ENCODE results near the gene ENOX1. TPM values are rescaled to one million over a fixed set of nuclear protein-coding genes. Genes with fewer than 3 reads are reported as not detected.

The ENOX1 gene
- polyA plus RNA-seq, 1 donor (not counting 4 experiments of a cell fraction or from before 2014, with no cell fraction given): 1.1 TPM

DNA sequence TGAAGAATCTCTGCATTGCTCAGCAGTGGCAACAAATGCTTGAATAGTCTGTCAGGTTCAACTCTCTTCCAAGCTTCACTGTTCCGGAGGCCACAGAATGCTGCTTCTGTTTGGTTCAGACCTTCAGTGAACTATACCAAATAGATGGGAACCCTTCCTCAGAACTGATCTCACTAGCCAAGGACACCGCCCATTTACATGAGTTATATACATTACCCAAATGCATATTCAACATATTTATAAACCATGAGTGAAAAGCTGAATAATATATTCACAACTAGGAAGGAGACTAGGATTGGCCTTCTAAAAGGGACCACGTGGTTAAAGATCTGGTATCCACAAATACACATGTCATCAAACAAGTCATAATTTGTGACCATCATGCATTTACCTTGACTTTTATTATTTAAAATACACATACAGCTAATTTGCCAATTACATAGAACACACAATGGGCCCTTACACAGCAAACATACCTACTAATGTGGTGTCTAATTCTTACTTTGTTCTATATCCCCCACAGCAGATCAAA lies 49.3 kb downstream of the ENOX1 start:
- Histone ChIP-seq H3K9ac (ENCODE audit: control insufficient read depth, extremely low read depth, insufficient read depth, low read length) (no peak overlapping the region), H3K4me1 (ENCODE audit: control insufficient read depth, extremely low read depth, insufficient read depth, low read length) (no peaks in the 10 kb centered on the region), H3K4me2 (ENCODE audit: control insufficient read depth, extremely low read depth, insufficient read depth, low read depth, low read length) (no peak overlapping the region), H3K4me3 (ENCODE audit: control insufficient read depth in 2 of 3, extremely low read depth in 1 of 3, insufficient read depth in 2 of 3, low read depth in 1 of 3, low read length in 3 of 3) (no peak overlapping the region), H2AFZ (ENCODE audit: control insufficient read depth, low read length) (no peak overlapping the region), H3K27me3 (ENCODE audit: control insufficient read depth, extremely low read depth, insufficient read depth, low read length) (no peaks in the 10 kb centered on the region), H3K9me3 (ENCODE audit: control insufficient read depth, low read depth, low read length) (no peaks in the 10 kb centered on the region), H3K36me3 (ENCODE audit: control insufficient read depth in 2 of 2, extremely low read depth in 1 of 2, insufficient read depth in 2 of 2, low read length in 2 of 2) (no peaks in the 10 kb centered on the region), H3K9me1 (ENCODE audit: control insufficient read depth, extremely low read depth, insufficient read depth, low read length) (no peaks in the 10 kb centered on the region), H4K20me1 (ENCODE audit: control insufficient read depth, extremely low read depth, insufficient read depth, low read length) (no peaks in the 10 kb centered on the region), H3K27ac (ENCODE audit: control insufficient read depth, insufficient read depth, low read length) (no peak overlapping the region), H3K79me2 (ENCODE audit: control insufficient read depth, insufficient read depth, low read length) (no peaks in the 10 kb centered on the region)
- FAIRE-seq (no peak), DNase-seq (ENCODE audit: low read depth, low spot score) (no peak)
- dilution Hi-C loops (cut with MboI; ENCODE audit: extremely low pct_ligation_motif_present, low sequenced_read_pairs): no loop called here
- TF ChIP-seq, protein P1, sequence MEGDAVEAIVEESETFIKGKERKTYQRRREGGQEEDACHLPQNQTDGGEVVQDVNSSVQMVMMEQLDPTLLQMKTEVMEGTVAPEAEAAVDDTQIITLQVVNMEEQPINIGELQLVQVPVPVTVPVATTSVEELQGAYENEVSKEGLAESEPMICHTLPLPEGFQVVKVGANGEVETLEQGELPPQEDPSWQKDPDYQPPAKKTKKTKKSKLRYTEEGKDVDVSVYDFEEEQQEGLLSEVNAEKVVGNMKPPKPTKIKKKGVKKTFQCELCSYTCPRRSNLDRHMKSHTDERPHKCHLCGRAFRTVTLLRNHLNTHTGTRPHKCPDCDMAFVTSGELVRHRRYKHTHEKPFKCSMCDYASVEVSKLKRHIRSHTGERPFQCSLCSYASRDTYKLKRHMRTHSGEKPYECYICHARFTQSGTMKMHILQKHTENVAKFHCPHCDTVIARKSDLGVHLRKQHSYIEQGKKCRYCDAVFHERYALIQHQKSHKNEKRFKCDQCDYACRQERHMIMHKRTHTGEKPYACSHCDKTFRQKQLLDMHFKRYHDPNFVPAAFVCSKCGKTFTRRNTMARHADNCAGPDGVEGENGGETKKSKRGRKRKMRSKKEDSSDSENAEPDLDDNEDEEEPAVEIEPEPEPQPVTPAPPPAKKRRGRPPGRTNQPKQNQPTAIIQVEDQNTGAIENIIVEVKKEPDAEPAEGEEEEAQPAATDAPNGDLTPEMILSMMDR (optimal IDR thresholded peaks at IDR 0.05 in 1 of 3, IDR thresholded peaks at IDR 0.05 in 1 of 3, conservative IDR thresholded peaks at IDR 0.05 in 1 of 3; ENCODE audit: extremely low read depth in 1 of 3, insufficient read depth in 2 of 3, low read length in 3 of 3): no peak
- no peak for TF ChIP-seq EZH2 (IDR thresholded peaks at IDR 0.05; ENCODE audit: low read length)

DNA sequence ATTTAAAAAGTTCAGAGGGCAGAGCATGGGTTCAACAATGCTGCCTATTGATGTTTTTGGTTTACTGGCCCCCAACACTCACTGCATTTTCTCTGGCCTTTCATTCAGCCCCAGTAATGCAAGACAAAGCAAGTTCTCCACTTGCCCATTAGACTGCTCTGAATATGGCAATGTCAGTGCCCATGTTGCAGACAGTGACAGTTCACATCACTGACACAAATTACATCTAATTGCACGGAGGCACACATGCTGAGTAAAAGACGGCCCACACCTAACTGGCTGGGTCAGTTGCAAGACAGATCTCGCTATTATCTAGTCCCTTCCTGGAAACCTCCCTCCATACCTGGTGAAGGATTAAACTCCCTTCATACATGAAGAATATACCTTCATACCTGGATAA lies 54.0 kb downstream of the ENOX1 start:
- H4K20me1 ChIP-seq (ENCODE audit: control insufficient read depth, extremely low read depth, insufficient read depth, low read length): no peaks in the 10 kb centered on the region
- H3K9me1 ChIP-seq (ENCODE audit: control insufficient read depth, extremely low read depth, insufficient read depth, low read length): peaks cover 2% of the 10 kb centered on the region
- no peak overlapping the region for H3K27ac ChIP-seq (ENCODE audit: control insufficient read depth, insufficient read depth, low read length)
- no peak overlapping the region for H3K4me2 ChIP-seq (ENCODE audit: control insufficient read depth, extremely low read depth, insufficient read depth, low read depth, low read length)
- no peaks in the 10 kb centered on the region for H3K79me2 ChIP-seq (ENCODE audit: control insufficient read depth, insufficient read depth, low read length)
- DNase-seq (ENCODE audit: low read depth, low spot score): no peak
- no peak for FAIRE-seq
- no peaks in the 10 kb centered on the region for H3K27me3 ChIP-seq (ENCODE audit: control insufficient read depth, extremely low read depth, insufficient read depth, low read length)
- no peaks in the 10 kb centered on the region for H3K9me3 ChIP-seq (ENCODE audit: control insufficient read depth, low read depth, low read length)
- H3K9ac ChIP-seq (ENCODE audit: control insufficient read depth, extremely low read depth, insufficient read depth, low read length): no peak overlapping the region
- dilution Hi-C loops (cut with MboI; ENCODE audit: extremely low pct_ligation_motif_present, low sequenced_read_pairs): no loop called here
- no peaks in the 10 kb centered on the region for H3K36me3 ChIP-seq (ENCODE audit: control insufficient read depth in 2 of 2, extremely low read depth in 1 of 2, insufficient read depth in 2 of 2, low read length in 2 of 2)
- TF ChIP-seq, protein P1 (optimal IDR thresholded peaks at IDR 0.05 in 1 of 3, IDR thresholded peaks at IDR 0.05 in 1 of 3, conservative IDR thresholded peaks at IDR 0.05 in 1 of 3; ENCODE audit: extremely low read depth in 1 of 3, insufficient read depth in 2 of 3, low read length in 3 of 3): no peak
- no peak for TF ChIP-seq EZH2 (IDR thresholded peaks at IDR 0.05; ENCODE audit: low read length)
- H3K4me1 ChIP-seq (ENCODE audit: control insufficient read depth, extremely low read depth, insufficient read depth, low read length): peaks cover 13% of the 10 kb centered on the region
- no peak overlapping the region for H3K4me3 ChIP-seq (ENCODE audit: control insufficient read depth in 2 of 3, extremely low read depth in 1 of 3, insufficient read depth in 2 of 3, low read depth in 1 of 3, low read length in 3 of 3)
- no peak overlapping the region for H2AFZ ChIP-seq (ENCODE audit: control insufficient read depth, low read length)

Data from keratinocyte (primary cell).